IPS DF 4.7 (cell line): ENCODE results near the gene SCRN2.

ENCODE experiments used
- DNase-seq: peaks from one replicate; pipeline ENCODE4 v3.0.0-alpha.2; 2013; ENCODE audit warnings: low spot score; ENCODE audit errors: extremely low read depth

SCRN2 gene

DNA sequence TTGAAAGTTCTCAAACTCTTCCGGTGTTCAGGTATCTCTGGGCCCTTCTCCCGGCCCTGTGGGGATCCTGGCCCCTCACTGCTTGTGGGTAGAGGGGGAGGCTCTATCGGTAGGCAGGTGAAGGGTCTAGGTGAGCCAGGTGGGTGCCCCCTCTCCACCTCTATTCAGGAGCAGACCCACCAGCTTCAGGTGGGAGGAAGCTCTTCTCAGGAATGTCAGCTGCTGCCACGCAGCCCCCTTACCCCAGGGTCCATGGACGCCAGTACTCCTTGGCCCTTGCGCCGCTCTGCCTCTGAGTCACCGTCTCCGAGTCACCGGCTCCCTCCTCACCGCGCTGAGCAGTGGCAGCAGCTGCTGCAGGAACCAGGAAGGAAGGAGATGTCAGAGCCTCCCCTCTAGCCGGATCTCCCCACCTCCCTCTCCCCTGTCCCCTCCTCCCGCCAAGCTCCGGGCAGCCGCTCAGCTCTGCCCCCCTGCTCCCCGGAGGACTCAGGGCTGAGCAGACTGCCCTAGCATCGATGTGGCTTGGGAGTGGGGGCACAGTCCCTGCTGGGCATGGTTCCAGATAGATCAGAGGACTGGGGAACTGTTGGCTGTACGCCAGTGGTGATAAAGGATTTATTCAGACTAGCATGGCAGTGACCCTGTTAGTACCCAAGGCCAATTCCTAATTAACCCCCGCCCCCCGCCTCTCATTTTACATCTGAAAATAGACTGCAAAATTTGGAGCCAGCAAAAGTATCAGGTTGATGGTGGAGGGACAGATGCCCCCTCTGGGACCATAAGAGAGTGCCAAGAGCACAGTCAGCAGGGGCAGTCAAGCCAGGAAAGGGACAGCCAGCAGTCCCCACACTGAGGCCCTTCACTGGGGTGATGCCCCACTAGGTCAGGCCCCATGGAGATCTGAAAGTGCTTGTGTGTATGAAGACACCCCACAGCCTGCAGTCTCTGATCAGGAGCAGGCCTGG, 19.4 kb downstream of the SCRN2 start, which contains the start of gene OSBPL7:
OSBPL7 (minus strand) TSS at position 371 of the 968 bp plus-strand sequence. CDS start 1,516 bp downstream, outside the sequence.
- no peak for DNase-seq

GRCh38 chr17:47821031-47821423, 20.0 kb downstream of the SCRN2 start:
- no peak for DNase-seq

- no peak for DNase-seq
These were observed 20.9 kb downstream of the SCRN2 start for GRCh38 chr17:47820033-47820789.

GRCh38 chr17:47819475-47819874, 21.6 kb downstream of the SCRN2 start:
- no peak for DNase-seq

- no peak for DNase-seq
These were observed 22.9 kb downstream of the SCRN2 start for GRCh38 chr17:47818002-47818695.

GRCh38 chr17:47816947-47817346, 24.1 kb downstream of the SCRN2 start:
- no peak for DNase-seq

- DNase-seq, result no peak
These were observed 24.9 kb downstream of the SCRN2 start for GRCh38 chr17:47816111-47816735.

- DNase-seq, result no peak
These were observed 25.8 kb downstream of the SCRN2 start for GRCh38 chr17:47815106-47815918.

- DNase-seq, result no peak
These were observed 27.5 kb downstream of the SCRN2 start for GRCh38 chr17:47813512-47814031.

DNA sequence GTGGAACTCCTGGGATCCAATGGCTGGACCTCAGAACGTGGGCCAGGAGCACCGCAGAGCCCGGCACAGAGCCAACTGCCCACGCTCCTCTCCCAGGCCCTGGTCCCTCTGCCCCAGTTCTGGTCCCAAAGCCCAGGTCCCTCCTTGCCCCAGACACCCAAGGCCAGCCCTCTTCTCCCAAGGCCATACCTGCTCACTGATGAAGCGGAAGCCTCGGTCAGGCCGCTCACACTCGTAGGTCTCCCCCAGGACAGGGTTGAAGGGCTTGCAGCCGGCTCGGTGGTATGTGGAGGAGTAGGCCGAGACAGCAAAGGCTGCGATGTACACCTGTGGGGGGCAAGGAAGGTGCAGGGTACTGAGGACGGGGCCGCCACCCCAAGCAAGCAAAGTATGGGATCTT, 28.0 kb downstream of the SCRN2 start:
- DNase-seq, result no peak

- no peak for DNase-seq
These were observed 28.7 kb downstream of the SCRN2 start for GRCh38 chr17:47812146-47812920.

DNA sequence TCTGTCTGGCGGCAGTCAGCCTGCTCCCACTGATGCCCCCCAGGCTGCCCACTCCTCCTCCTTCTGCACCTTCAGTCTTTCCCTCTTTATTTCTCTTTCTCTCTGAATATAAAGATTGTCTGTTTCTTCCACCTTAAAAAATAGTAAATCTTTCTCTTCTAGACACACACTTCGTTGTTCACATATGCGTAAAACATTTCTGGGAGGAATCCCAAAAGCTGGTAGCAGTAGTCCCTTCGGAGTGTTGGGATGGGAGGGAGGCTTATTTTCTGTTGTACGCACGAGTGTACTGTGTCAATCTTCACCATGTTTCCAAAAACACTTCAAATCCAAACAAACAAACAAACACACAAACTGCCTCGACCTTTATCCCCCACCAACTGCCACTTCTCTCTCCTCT, 29.4 kb downstream of the SCRN2 start:
- DNase-seq, result no peak

DNA sequence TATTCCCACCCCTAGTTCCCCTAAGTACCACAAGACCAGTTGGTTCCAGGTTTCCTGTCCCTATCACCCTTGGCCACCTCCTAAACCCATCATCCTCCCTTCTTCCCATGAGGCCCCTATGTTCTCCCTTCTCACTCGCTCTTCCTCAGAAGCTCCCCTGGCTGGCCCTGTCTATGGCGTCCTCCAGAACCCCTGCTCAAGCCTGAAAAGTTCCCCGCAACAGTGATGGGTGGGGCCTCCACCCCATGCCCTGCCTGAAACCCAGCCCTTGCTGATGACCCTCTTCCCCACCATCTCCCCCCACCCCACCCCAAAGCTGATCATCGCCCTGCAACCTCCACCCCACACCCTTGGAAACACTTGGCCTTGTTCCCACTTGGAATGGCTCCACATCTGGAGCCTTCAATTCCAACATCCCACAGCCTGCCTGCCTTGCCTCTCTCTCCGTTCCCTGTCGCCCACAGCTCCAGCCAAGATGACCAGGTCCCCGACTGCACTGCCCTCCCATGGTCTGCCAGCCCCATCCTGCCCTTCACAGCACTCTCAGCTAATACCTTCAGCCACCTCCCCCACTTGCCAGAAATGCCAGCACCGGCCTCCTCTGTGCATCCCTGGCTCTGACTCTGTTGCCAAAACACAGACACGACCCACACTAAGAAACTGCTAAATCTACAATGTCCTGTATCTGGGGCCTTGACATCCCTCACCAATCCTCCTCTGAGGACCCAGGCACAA, 30.0 kb downstream of the SCRN2 start:
- no peak for DNase-seq

DNA sequence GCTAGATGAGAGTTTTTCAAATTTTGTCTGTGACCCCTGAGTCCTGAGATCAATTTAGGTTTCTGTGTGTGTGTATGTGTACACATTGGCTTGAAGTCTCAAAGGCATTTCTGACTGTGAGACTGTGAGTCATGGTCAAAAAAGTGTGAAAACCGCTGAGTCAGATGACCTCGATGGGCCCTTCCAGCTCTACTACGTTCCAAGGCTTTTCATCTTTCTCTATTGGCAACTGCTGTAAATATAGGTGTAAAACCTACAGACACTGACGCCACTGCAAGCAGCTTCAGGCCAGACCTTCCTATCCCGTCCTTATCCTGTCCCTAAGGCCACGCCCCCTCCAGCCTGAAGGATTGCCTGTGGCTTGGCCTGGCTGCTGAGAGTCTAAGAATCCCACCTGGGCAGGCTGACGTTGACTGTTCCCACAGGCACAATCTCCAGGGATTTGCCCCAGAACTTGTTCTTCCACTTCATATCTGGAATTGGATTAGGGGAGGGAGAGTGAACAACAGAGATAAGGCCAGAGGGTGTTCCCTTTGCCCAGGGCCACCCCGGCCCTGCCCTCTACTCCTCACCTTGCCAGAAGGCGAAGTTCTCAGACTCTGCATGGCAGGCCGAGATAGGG, 30.8 kb downstream of the SCRN2 start:
- DNase-seq, result no peak

DNA sequence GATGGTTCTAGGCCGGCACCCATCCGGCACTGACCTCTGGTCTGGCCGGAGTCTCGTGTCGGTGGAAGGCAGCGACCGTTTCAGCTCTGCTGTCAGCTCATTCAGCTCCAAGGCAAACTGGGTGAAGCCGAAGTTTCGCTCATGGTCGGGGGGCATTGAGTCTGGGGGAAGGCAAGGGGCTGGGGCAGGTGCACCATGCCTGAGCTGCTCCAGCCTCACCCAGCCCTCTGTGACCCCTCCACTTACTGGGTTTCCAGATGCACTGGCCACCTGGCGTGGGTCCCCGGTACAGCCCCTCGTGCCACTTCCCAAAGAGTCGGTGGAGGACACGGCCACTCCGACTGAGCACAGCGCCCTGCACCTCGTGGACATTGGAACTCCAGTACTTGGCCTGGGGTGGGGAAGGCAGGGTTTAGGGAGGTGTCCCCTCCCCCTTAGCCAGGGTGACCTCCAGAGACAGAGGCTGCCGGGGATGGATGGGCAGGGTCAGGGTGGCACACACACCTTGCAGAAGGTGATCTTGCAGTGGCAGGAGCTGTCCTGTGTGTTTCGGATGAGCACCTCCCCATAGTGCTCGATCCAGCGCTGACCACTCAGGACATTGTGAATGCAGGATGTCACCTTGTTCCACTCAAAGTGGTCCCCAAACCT, 32.1 kb downstream of the SCRN2 start:
- no peak for DNase-seq

DNA sequence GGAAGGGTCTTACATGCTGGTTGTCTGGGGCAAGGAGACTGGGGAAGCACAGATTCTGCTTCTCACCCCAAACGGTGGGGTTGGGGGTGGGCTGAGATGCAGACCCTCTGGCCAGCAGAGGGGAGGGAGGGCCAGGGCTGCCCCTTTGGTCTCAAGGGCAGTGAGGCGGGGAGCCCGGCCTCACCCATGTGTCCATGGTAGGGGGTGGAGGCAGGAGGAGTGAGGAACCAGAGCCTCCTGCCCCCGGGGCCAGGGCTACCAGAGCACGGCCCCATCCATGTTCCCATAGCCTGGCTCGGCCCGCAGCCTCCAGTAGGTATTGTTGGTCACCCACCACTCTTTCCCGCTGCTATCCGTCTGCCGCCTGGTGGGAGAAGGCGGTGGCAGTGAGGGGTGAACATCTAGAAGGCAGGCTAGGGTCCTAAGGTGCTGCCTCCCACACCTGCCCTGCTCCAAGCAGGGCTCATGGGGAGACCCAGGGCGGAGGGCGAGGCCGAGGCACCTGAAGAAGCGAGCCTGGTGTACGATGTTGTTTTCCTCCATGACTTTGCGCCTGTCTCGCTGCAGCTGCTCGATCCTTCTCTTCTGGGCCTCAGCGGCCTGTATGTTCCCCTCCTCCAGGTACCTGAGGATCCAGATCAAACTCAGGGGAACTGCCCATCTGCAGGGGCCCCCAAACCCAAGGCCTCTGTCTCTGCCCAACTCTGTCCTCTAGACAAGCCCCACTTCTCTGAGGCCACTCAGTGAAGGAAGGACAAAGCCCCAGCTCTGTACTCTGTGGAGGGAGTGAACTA, 32.8 kb downstream of the SCRN2 start:
- no peak for DNase-seq

- DNase-seq, result no peak
These were observed 33.7 kb downstream of the SCRN2 start for GRCh38 chr17:47807421-47807820.
